Retina (tissue), 1 donor: ENCODE results near the gene EPB41L1.
A peak's percentile ranks its signal among the peaks of the same experiment; 100 is the strongest.

Source experiments
- DNase-seq: peaks from one replicate; pipeline ENCODE4 v3.0.0-alpha.2; 2016

Gene EPB41L1

GRCh38 chr20:36197271-36197670, 42.7 kb downstream of the EPB41L1 start:
- DNase-seq = no peak

DNA sequence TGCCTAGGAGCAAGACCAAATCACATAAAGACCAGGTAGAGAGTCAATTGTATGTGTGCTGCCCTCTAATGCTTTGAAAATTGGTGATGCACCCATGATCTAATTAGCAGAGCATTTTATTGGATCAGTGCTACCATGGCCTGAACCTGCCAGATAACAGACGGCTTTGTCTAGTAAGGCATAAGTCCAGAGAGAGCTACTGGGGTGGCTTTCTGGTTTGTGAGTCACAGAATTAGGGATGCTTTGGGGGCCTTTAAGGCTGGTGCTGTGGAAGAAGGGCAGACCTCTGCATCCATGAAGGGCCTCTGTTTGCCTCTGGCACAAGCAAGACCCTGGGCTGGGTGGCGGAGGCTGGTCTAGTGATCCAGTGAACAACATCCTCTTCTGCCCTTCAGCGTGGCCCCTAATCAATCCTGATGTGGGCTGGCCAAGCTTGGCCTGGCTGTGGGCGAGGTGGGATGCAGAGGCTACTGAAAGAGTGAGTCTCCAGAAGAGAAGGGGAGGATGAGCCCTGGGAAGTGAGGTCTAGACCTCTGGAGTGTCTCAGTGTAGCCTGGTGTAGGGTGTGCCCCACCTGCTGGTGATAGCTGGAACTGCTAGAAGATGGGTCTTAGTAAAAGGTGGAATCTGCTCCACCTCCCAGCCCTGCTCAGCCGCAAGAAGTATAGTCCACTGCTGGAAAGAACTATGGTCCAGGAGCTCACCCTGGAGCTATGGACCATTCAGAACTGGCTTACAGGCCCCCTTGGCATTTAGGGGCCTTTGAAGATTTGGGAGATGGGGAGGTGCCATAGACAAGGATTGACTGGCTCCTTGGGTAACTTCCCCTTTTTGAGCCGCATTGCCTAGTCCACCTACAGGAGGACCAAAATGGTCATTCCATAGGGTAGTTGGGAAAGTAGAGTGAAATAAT, 45.1 kb downstream of the EPB41L1 start:
- DNase-seq = peak; percentile 90

DNA sequence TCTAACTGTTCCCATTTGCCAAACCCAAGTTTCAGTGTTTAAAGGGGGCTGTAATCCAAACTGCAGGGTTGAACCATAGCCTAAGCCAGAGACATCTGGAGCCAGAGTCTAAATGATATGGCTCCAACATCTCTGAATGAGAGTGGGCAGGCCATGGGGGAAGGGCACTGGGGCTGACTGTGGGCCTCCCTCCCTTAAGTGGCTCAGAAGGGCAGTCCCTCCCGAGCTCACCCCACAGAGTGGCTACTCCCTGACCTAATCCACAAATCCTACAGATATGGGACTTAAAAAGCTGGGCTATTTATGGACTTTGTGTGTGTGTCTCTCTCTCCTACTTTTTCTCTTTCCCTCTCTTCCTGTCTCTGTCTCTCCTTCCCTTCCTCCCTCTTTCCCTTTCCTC, 45.9 kb downstream of the EPB41L1 start:
- no peak for DNase-seq

DNA sequence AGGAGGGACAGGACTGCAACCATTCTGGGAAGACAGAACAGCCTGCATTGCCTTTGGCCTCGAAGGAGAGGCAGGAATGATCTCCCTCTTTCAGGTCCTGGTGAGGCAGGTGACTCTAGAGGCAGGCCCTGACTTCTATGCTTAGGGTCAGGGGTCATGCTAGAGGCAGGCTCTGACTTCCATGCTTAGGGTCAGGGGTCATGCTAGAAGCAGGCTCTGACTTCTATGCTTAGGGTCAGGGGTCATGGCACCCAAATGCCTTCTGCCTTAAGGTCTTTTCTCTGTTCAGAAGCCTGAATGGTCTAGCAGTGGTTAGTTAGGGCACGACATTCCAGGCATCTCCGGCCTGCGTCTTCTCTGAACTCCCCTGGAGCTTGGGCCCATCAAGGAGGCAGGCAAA, 46.7 kb downstream of the EPB41L1 start:
- DNase-seq = no peak

DNA sequence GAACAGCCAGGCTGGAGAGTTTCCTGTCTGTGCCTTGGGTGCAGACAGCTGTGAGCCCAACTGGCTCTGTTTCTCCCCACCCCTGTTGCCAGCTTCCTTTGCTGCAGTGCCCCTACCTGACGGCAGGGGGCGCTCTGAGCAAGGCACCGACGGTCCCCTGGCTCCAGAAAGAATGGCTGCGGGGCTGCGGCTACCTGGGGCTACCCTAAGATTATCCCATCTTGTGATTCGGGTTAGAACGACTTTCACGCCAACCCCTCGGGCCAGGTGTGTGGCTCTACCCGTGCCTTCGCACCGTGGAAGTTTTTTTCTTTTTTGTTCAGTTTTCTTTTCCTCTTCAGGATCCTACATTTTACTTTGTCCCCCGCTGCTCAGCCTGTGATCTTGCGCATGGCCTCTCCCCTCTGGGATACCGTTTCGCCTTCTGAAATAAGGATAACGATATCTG, 48.4 kb downstream of the EPB41L1 start:
- DNase-seq = peak; percentile 80

DNA sequence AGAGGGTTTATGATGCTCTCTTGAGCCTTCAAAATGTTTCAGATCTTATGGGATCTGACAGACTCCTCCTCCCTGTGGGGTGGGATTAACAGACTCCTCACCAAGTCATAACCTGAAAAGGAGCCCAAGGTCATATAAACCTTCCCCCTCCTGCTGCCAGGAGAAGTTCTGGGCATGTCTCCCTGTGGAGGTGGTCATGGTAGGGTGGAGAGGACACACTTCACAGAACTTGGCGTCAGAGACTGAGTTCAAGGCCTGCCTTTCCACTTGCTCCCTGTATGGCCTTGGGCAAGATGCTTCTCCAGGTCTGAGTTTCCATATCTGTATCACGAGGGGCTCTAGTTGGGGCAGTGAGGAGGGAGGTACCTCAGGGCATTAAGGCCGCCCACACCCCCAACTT, 49.3 kb downstream of the EPB41L1 start:
- no peak for DNase-seq

DNA sequence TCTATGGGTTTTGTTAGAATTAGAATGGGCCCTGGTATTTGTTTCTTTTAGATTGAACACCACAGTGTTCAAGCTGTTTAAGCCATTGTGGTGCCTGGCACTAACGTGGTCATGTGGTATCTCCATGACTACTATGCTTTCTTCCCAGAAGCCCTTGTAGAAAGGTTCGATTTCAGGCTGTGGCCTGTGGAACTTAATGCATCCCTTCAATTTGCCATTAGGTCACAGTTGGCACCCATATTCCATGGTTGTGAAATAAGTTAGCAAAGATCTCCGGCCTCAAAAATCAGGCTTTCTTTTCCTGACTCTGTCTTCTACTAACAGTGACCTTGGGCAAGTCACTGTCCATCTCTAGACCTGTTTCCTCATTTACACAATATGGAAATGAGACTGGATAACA, 50.5 kb downstream of the EPB41L1 start:
- DNase-seq = no peak

GRCh38 chr20:36206068-36206467, 51.5 kb downstream of the EPB41L1 start:
- no peak for DNase-seq

DNA sequence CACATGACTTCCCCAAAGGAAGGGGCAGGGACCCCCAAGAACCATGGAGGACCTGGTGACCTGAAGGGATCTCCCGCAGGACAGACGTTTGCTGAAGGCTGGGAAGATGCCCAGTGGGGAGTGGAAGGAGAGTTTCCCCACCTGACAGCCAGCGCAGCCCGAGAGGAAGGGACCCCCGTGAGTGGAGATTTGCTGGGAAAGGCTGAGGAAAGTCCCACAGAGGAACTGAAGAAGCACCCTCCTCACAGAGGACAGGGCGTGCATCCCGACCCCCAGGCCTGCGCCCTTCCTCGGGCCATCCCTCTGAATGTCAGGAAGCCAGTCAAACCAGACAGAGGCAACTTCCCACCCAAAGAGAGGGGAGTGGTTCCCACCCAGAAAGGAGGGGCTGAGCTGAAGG, 52.1 kb downstream of the EPB41L1 start:
- DNase-seq = no peak

DNA sequence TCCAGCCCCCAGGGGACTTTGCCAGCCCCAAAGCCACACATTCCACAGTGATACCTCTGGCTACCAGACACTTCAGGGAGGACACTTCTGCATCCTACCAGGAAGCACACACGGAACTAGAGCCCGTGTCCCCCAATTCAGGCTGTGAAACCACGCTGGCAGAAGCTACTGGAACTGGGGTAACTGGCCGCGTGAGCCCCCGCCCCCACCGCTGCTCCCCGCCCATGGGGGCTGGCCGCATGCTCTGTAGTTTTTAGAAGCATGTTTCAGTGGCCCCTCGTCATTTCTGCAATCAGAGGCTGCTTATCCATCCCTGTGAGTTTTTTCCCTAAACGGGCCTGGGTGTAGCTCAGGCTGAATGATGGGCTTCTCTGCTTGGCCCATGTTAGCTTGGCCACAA, 53.1 kb downstream of the EPB41L1 start:
- DNase-seq = no peak

GRCh38 chr20:36208257-36208656, 53.7 kb downstream of the EPB41L1 start:
- no peak for DNase-seq

GRCh38 chr20:36210436-36211021, 56.0 kb downstream of the EPB41L1 start:
- no peak for DNase-seq

- DNase-seq = no peak
Measured at GRCh38 chr20:36213362-36213761, 58.8 kb downstream of the EPB41L1 start.

DNA sequence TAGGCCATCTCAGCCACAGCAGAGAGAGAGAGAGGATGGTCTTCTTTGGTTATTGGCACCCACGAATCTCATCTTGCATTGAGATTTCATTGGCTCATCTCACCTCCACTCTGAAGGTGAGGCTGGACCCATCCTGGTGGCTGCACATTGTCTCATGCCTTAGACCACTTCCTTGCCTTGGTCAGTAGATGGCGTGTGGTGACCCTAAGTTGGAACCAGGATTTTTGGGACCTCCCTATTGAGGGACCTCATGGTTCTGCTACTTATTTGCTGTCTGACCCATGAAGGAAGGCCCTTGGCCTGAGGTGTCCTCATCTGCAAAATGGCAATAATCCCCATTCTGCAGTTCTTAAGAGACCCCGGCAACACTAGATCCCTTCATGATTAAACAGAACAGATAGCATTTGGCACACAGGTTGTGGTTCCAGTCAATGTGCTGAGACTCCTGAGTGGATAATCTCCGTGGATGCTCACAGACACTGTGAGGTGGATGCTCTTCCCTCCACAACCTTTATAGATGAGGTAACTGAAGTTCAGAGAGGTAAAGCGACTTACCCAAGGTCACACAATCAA, 60.2 kb downstream of the EPB41L1 start:
- peak; percentile 12 for DNase-seq

GRCh38 chr20:36215778-36216177, 61.2 kb downstream of the EPB41L1 start:
- DNase-seq = no peak

DNA sequence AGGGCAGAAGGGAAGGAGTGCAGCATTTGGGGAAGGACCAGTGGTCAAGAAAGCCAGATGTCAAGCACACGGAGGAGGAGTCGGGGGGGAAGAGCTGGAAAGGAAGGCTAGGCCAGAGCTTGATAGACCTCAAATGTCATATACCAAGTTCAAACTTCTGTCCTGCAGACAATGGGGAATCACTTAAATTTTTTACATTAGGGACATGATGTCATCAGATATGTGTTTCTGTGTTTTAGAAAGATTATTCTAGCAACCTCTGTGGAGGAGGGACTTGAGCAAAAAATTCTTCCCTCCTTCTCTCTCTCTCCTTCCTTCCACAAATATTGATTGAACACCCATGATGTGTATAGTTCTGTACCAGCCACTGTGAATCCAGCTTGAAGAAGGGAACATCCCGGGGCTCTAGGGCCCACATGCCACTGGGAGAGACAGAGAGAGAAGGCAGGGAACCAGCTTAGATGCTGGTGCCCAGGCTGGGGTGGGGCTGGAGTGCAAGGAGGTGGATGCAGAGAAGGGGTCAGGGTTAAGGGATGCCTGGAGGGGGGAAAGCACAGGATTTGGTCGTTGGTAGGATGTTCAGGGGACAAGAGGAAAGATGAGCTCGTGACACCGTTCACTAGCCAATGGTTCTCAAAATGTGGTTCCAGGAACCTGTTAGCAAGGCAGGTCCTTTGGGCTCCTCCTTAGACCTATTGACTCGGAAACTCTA, 61.9 kb downstream of the EPB41L1 start:
- DNase-seq = no peak

DNA sequence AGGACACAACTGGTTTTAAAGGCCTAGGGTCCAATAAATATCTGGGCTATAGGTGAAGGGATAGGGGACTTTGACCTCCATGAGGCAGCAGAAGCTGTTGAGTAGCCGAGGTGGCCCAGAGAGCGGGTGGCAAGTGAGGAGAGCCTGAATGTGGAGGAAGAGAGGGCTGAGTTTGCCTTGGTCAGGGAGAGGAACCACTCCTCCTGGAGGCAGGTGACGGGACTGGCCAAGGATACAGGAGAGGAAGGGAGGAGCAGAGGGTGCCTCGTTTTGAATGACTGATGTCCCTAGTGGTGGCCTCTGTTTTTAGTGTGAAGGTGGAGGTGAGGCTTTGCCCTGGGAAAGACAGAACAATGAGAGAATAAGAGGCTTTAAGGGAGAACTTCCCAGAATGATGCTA, 62.7 kb downstream of the EPB41L1 start:
- DNase-seq = no peak

DNA sequence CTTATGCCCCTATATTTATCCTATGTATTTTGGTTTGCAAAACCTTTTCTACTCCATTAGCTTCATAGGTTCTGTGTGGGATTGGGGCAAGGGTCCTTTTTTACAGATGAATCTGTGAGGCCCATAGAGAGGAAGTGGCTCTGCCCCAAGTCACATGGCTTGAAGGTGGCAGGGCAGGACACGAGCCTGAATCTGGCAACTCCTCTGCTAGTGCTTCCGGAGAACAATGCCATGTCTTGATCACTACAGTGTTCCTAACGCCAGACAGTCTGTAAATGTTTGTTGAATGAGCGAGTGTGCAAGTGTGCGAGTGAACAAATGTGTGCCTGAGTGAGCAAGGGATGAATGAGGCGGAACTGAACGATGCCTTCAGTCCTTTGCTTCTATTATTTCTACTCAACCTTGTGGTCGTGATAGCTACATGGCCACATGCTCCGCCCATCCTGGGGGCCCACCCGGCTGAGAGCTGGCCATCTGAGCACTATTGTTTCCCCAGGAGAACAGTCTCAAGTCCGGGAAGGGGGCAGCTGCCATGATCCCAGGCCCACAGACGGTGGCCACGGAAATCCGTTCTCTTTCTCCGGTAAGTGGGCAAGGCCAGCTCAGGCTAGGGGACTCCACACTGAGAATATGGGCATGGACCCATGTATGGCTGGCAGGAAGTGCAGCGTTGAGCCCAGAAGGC, 64.0 kb downstream of the EPB41L1 start:
- DNase-seq = no peak

DNA sequence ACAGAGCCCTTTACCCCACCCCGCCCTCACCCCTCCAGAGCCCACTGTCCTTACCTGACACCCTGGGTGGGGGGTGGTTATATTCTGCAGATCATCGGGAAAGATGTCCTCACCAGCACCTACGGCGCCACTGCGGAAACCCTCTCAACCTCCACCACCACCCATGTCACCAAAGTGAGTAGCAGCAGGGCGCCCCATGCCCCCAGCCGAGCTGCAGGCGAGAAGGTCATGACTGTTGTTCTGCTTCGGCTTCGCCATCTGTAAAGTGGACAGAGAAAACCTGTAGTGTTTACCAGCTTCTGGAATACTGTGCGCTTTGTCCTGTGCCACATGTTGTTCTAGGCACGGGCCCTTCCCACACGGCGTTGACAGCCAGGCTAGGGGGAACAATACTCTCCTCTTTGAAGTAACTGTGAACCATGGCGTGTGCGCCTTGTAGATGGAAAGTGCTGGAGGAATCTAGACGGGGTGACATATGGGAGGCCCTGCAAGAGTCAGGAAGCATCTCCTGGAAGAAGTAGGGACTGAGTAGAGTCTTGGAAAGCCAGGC, 65.2 kb downstream of the EPB41L1 start:
- no peak for DNase-seq

DNA sequence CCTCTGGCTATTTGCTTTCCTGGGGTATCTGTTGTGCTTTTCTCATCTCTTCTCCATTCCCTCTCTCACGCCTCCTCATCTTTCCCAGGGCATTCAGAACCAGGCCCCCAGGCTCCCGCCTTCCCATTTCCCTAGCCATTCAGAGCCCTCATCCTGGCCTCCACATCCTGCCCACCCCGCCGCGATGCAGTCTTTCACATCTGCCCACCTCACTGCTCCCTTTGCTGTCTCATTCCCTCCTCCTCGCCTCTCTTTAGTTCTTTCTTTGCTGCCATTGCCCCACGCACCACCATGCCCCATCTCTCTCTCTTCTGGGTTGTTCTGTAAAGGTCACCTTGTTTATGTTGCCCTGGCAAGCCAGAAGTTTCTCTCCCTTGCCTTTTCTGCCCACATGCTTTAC, 71.1 kb downstream of the EPB41L1 start:
- no peak for DNase-seq

GRCh38 chr20:36228770-36229169, 74.2 kb downstream of the EPB41L1 start:
- DNase-seq = no peak

DNA sequence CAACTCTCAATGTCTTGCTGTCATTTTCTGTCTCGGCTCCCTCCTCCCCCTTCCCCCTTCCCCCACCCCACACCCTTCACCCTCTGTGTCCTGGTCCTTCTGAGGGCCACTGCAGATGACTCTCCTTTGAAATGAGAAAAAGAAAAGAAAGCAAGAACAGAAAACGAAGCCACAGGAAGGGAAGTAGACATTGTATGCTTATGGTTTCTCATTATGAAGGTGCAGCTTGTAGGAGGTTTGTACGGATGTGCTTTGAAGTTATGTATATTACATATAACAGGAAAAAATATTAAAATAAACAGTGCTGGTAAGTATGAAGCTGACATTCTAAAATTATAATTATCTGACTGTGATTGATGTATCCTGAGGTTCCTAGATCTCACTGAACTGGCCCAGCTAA, 75.5 kb downstream of the EPB41L1 start:
- no peak for DNase-seq

- DNase-seq = no peak
Measured at GRCh38 chr20:36231331-36231730, 76.8 kb downstream of the EPB41L1 start.
